Esophagus squamous epithelium (tissue), 5 donors: ENCODE measurements around the gene ACTR8. TPM values are rescaled to one million over a fixed set of nuclear protein-coding genes. Genes with fewer than 3 reads are reported as not detected.

Experiments used
- DNase-seq: peaks from one replicate; lab custom pipeline; 2025; lab: John Stamatoyannopoulos, UW
- H3K27ac ChIP-seq, 4 donors: fragments of 200-600 bp; sonication (generic); one replicate each; pipeline ENCODE4 v1.5.1; 2016 to 2019; ENCODE audit warnings: mild to moderate bottlenecking in 1 of 4
- H3K27me3 ChIP-seq, 4 donors: fragments of 200-600 bp; sonication (generic); 1 replicate in 3 of 4; 2 replicates in 1 of 4; pipeline versions ENCODE4 v1.5.1 to v1.6.0; 2017 to 2021; ENCODE audit warnings: antibody characterized with exemption in 1 of 4
- H3K36me3 ChIP-seq, 3 donors: fragments of 200-600 bp; sonication (generic); one replicate each; pipeline ENCODE4 v1.5.1; 2016 to 2019
- H3K4me1 ChIP-seq, 3 donors: fragments of 200-600 bp; sonication (generic); one replicate each; pipeline ENCODE4 v1.5.1; 2017 to 2019
- H3K4me3 ChIP-seq, 4 donors: fragments of 200-600 bp; sonication (generic); 1 replicate in 3 of 4; 2 replicates in 1 of 4; pipeline ENCODE4 v1.5.1; 2016 to 2019; ENCODE audit warnings: mild to moderate bottlenecking in 2 of 4, moderate library complexity in 1 of 4
- H3K9me3 ChIP-seq, 3 donors: fragments of 200-600 bp; sonication (generic); one replicate each; pipeline ENCODE4 v1.5.1; 2016 to 2019
- POLR2A ChIP-seq, 4 donors: fragments of 450-650 bp; IDR thresholded peaks; one replicate each; pipeline ENCODE4 v1.6.1; 2017; ENCODE audit warnings: antibody characterized with exemption in 4 of 4, mild to moderate bottlenecking in 4 of 4, moderate library complexity in 3 of 4
- whole genome bisulfite sequencing, 2 donors: methylation state at CpG; one replicate each; pipeline ENCODE4 v1.1.5; 2018; 5-methylcytosine and 5-hydroxymethylcytosine counted together
- intact Hi-C: fragments of 100-400 bp; cut with DNase I; formaldehyde crosslinking; loops from one replicate; pipeline ENCODE4 v1.15.0; 2022
- total RNA-seq, 4 donors: library from RNA; depleted of rRNA; stranded (reverse); fragments of >200 nt; gene quantifications; one replicate each; pipeline ENCODE4 v1.1.0, GENCODE V29; 2016
- TF ChIP-seq, protein P1 (sequence below), 6 experiments: fragments of 450-650 bp in 4 of 6; fragments of 200-600 bp in 2 of 6; sonication (generic) in 2 of 6; IDR thresholded peaks; one replicate each; pipeline ENCODE4 v1.5.1; 2016 to 2019; ENCODE audit warnings: antibody characterized with exemption in 6 of 6, mild to moderate bottlenecking in 4 of 6, moderate library complexity in 4 of 6
- donor health status: DM: yes; HTN: yes; CAD: no.

ACTR8 gene
- total RNA-seq, 4 donors from 2014 or later: 10.7 to 19.3 (median 15.8) TPM

- TF ChIP-seq POLR2A (IDR thresholded peaks at IDR 0.05): no peak
- TF ChIP-seq, protein P1, sequence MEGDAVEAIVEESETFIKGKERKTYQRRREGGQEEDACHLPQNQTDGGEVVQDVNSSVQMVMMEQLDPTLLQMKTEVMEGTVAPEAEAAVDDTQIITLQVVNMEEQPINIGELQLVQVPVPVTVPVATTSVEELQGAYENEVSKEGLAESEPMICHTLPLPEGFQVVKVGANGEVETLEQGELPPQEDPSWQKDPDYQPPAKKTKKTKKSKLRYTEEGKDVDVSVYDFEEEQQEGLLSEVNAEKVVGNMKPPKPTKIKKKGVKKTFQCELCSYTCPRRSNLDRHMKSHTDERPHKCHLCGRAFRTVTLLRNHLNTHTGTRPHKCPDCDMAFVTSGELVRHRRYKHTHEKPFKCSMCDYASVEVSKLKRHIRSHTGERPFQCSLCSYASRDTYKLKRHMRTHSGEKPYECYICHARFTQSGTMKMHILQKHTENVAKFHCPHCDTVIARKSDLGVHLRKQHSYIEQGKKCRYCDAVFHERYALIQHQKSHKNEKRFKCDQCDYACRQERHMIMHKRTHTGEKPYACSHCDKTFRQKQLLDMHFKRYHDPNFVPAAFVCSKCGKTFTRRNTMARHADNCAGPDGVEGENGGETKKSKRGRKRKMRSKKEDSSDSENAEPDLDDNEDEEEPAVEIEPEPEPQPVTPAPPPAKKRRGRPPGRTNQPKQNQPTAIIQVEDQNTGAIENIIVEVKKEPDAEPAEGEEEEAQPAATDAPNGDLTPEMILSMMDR (IDR thresholded peaks at IDR 0.05): no peak
- H3K4me3 ChIP-seq: no peak overlapping the region
- no peaks in the 10 kb centered on the region for H3K36me3 ChIP-seq
- no peaks in the 10 kb centered on the region for H3K9me3 ChIP-seq
- DNase-seq: no peak
- H3K4me1 ChIP-seq: peaks cover 0 to 3% (median 0%) of the 10 kb centered on the region in 3 donors
- 53 to 61% methylated on average over 3 to 4 of the region's 10 CpGs for WGBS, 2 donors
- peaks cover 0 to 28% (median 0%) of the 10 kb centered on the region in 4 donors for H3K27me3 ChIP-seq
- intact Hi-C loops: no loop called here
- no peak overlapping the region for H3K27ac ChIP-seq
Measured at GRCh38 chr3:53823956-53824657, 57.8 kb downstream of the ACTR8 start.

DNA sequence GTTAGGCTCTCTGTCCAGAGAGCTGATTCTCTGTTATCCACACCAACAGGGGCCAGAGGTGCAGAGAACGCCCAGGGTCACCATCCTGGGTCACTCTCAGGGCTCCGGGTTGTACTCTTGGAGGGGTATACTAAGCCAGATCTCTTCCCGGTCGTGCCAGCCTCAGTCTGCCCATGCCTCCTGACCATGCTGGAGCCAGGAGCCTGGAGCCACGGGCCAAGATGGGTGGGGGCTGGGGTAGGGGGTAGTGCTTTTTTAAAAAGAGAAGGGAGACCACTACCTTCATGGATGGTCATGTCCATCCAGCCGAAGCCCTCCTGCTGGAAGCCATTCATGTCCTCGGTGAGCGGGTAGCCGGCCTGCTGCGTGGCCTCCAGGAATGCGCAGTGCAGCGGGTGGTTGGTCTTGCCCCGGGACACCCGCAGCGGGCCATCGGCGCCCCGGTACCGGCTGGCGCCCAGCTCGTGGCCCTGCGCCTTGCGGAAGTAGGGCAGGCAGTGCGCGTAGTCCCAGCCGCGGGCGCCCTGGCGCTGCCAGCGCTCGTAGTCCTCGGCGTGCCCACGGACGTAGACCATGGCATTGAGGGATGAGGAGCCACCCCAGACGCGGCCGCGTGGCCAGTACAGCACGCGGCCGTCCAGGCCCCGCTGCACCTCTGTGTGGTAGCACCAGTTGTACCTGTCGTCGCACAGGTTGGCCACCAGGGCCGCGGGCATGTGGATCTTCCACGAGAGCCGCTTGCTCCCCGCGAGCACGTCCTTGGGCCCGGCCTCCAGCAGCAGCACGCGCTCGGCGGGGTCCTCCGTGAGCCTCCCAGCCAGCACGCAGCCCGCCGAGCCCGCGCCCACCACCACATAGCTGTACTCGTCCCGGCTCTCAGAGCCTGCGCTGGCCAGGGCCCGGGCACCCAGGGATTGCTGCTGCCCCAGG, 58.7 kb downstream of the ACTR8 start:
- DNase-seq: no peak
- WGBS, 2 donors: 80 to 98% methylated on average over 1 to 18 of the region's 67 CpGs
- H3K27ac ChIP-seq: no peak overlapping the region
- no peaks in the 10 kb centered on the region for H3K9me3 ChIP-seq
- intact Hi-C loops: no loop called here
- H3K36me3 ChIP-seq: no peaks in the 10 kb centered on the region
- H3K4me1 ChIP-seq: peaks cover 0 to 3% (median 0%) of the 10 kb centered on the region in 3 donors
- TF ChIP-seq POLR2A (IDR thresholded peaks at IDR 0.05): no peak
- peaks cover 0 to 28% (median 0%) of the 10 kb centered on the region in 4 donors for H3K27me3 ChIP-seq
- H3K4me3 ChIP-seq: no peak overlapping the region

- no peak for TF ChIP-seq POLR2A (IDR thresholded peaks at IDR 0.05)
- TF ChIP-seq, protein P1 (IDR thresholded peaks at IDR 0.05): no peak
- no peak overlapping the region for H3K27ac ChIP-seq
- H3K27me3 ChIP-seq: peaks cover 0 to 28% (median 0%) of the 10 kb centered on the region in 4 donors
- WGBS, 2 donors: 74% methylated on average over 4 of the region's 14 CpGs; no CpG with 5 or more reads in 1 of the 2 donors
- H3K4me3 ChIP-seq: no peak overlapping the region
- H3K36me3 ChIP-seq: no peaks in the 10 kb centered on the region
- no peaks in the 10 kb centered on the region for H3K9me3 ChIP-seq
- DNase-seq: no peak
- H3K4me1 ChIP-seq: peaks cover 0 to 3% (median 0%) of the 10 kb centered on the region in 3 donors
- intact Hi-C loops: no loop called here
Measured at GRCh38 chr3:53822331-53822741, 59.6 kb downstream of the ACTR8 start.

- Histone ChIP-seq H3K4me1 (peaks cover 0 to 3% (median 0%) of the 10 kb centered on the region in 3 donors), H3K9me3 (no peaks in the 10 kb centered on the region), H3K27ac (no peak overlapping the region), H3K27me3 (peaks cover 0 to 28% (median 0%) of the 10 kb centered on the region in 4 donors), H3K36me3 (no peaks in the 10 kb centered on the region), H3K4me3 (no peak overlapping the region)
- DNase-seq: no peak
- TF ChIP-seq, protein P1 (IDR thresholded peaks at IDR 0.05): peak in 1 of 6 experiments; percentile 17
- no peak for TF ChIP-seq POLR2A (IDR thresholded peaks at IDR 0.05)
- intact Hi-C loops: no loop called here
- 41 to 74% methylated on average over 2 to 3 of the region's 5 CpGs for WGBS, 2 donors
Measured at GRCh38 chr3:53821631-53822121, 60.3 kb downstream of the ACTR8 start.

GRCh38 chr3:53820756-53821580, 61.0 kb downstream of the ACTR8 start:
- WGBS, 2 donors: 84 to 85% methylated on average over 6 to 12 of the region's 21 CpGs
- intact Hi-C loops: no loop called here
- H3K27ac ChIP-seq: no peak overlapping the region
- peaks cover 0 to 3% (median 0%) of the 10 kb centered on the region in 3 donors for H3K4me1 ChIP-seq
- peaks cover 0 to 28% (median 0%) of the 10 kb centered on the region in 4 donors for H3K27me3 ChIP-seq
- no peaks in the 10 kb centered on the region for H3K36me3 ChIP-seq
- TF ChIP-seq, protein P1 (IDR thresholded peaks at IDR 0.05): no peak
- no peak for TF ChIP-seq POLR2A (IDR thresholded peaks at IDR 0.05)
- no peak overlapping the region for H3K4me3 ChIP-seq
- H3K9me3 ChIP-seq: no peaks in the 10 kb centered on the region
- no peak for DNase-seq
